ENCODE measurements around the gene DELE1. TPM values are rescaled to one million over a fixed set of nuclear protein-coding genes. Genes with fewer than 3 reads are reported as not detected.

Gene DELE1
- polyA plus RNA-seq, 2 donors, result 30.4 to 30.5 TPM

DNA sequence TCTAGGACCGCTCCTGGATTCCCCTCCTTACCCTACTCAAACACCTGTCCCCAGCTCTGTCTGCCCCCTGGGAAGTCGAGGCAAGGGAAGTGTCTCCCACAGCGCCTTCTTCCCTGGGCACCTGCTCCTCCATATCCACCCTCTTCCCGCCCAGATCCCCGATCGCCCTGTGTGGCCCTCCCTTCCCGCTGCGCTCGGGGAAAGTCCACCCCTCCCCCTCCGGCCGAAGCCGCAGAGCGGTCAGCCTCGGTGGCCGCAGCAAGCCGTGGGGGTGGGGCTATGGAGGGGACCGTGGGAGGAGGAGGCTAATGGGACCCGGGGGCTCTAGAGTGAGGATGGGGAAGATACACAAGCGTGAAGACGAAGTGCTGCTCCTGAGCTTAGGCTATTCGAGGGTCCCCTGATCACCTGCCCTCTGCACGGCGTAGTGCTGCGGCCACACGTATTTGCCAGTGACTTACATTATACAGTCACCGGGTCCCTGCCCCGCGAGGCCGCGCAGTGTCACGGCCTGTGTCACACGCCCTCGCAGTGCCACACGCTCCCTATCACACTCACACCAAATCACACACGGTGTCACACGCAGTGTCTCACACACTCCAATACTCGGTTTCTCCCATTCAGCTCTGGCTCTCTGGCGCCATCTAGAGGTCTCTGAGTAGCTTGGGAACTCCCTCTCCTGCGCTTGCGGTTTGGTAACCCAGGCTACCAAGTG lies 44.8 kb upstream of the DELE1 start:
- 0 to 1% methylated on average over 40 of the region's 40 CpGs for WGBS, 2 donors
- Histone ChIP-seq H3K4me3 (ENCODE audit: low read depth in 1 of 2, low read length in 2 of 2) (peak overlapping the region; percentile 48 to 78), H3K27me3 (ENCODE audit: control insufficient read depth in 1 of 2, insufficient read depth in 2 of 2, low read length in 2 of 2) (peaks cover 3 to 9% of the 10 kb centered on the region in 2 donors), H3K36me3 (ENCODE audit: control insufficient read depth in 2 of 2, insufficient read depth in 2 of 2, low read length in 1 of 2) (no peaks in the 10 kb centered on the region), H3K4me1 (ENCODE audit: control insufficient read depth in 2 of 2, insufficient read depth in 2 of 2, low read length in 1 of 2) (peaks cover 4 to 18% of the 10 kb centered on the region in 2 donors), H3K27ac (ENCODE audit: low read depth in 2 of 2, low read length in 1 of 2) (peak overlapping the region; percentile 82 to 90), H3K9me3 (ENCODE audit: control insufficient read depth in 2 of 2, insufficient read depth in 1 of 2, low read depth in 1 of 2, low read length in 1 of 2) (no peaks in the 10 kb centered on the region)

- Histone ChIP-seq H3K9me3 (ENCODE audit: control insufficient read depth in 2 of 2, insufficient read depth in 1 of 2, low read depth in 1 of 2, low read length in 1 of 2) (no peaks in the 10 kb centered on the region), H3K4me3 (ENCODE audit: low read depth in 1 of 2, low read length in 2 of 2) (no peak overlapping the region), H3K36me3 (ENCODE audit: control insufficient read depth in 2 of 2, insufficient read depth in 2 of 2, low read length in 1 of 2) (no peaks in the 10 kb centered on the region), H3K4me1 (ENCODE audit: control insufficient read depth in 2 of 2, insufficient read depth in 2 of 2, low read length in 1 of 2) (peaks cover 4 to 18% of the 10 kb centered on the region in 2 donors), H3K27me3 (ENCODE audit: control insufficient read depth in 1 of 2, insufficient read depth in 2 of 2, low read length in 2 of 2) (peaks cover 3 to 9% of the 10 kb centered on the region in 2 donors), H3K27ac (ENCODE audit: low read depth in 2 of 2, low read length in 1 of 2) (no peak overlapping the region)
- WGBS, 2 donors, result 0 to 2% methylated on average over 2 of the region's 2 CpGs
Observed at GRCh38 chr5:141879426-141879759, 44.3 kb upstream of the DELE1 start.

DNA sequence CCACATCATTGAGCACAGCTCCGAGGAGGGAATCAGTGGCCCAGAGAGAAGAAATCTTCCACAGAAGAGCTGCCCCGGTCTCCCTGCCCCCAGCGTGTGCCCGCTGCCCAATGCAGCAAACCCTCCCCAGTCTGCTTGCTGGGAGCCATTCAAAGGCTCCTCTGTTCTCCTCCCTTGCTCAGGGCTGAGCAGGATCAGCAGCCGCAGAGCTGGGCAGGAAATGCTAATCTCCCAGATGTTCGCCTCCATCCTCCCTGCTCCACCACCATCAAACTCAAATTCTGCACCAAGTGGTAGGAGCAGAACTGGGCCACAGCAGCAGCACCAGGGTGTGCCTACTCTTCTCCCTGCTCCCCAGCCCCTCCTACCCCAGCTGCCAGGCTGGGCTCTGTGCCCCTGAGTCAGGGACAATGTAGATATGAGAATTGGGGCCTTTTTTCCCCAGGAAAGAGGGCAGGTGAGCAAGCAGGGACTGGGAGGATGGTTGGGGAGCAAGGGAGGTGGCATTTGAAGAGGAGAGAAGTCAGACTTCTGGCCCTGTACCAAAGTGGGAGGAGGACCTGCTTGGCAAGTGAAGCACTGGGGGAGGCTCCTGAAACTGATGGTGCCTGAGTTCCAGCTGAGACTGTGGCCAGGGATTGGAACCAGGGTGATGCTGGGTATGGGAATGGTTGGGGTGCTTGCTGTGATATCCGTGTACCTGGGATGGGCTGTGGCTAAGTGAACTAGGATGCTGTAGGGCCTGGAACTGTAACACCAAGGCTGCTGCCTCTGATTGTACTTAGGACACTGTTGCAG lies 43.5 kb upstream of the DELE1 start:
- WGBS, 2 donors, result 43 to 51% methylated on average over 7 of the region's 7 CpGs

GRCh38 chr5:141880961-141881801 lies 42.5 kb upstream of the DELE1 start:
- no peaks in the 10 kb centered on the region for H3K9me3 ChIP-seq (ENCODE audit: control insufficient read depth in 2 of 2, insufficient read depth in 1 of 2, low read depth in 1 of 2, low read length in 1 of 2)
- no peaks in the 10 kb centered on the region for H3K36me3 ChIP-seq (ENCODE audit: control insufficient read depth in 2 of 2, insufficient read depth in 2 of 2, low read length in 1 of 2)
- WGBS, 2 donors, result 36 to 40% methylated on average over 8 of the region's 8 CpGs
- H3K4me1 ChIP-seq (ENCODE audit: control insufficient read depth in 2 of 2, insufficient read depth in 2 of 2, low read length in 1 of 2), result peaks cover 4 to 18% of the 10 kb centered on the region in 2 donors
- peaks cover 5 to 9% of the 10 kb centered on the region in 2 donors for H3K27me3 ChIP-seq (ENCODE audit: control insufficient read depth in 1 of 2, insufficient read depth in 2 of 2, low read length in 2 of 2)
- H3K4me3 ChIP-seq (ENCODE audit: low read depth in 1 of 2, low read length in 2 of 2), result no peak overlapping the region
- H3K27ac ChIP-seq (ENCODE audit: low read depth in 2 of 2, low read length in 1 of 2), result no peak overlapping the region

More for the DNA sequence above, 43.5 kb upstream of the DELE1 start:
- no peak overlapping the region for H3K4me3 ChIP-seq (ENCODE audit: low read depth in 1 of 2, low read length in 2 of 2)
- H3K27me3 ChIP-seq (ENCODE audit: control insufficient read depth in 1 of 2, insufficient read depth in 2 of 2, low read length in 2 of 2), result peaks cover 5 to 9% of the 10 kb centered on the region in 2 donors
- H3K9me3 ChIP-seq (ENCODE audit: control insufficient read depth in 2 of 2, insufficient read depth in 1 of 2, low read depth in 1 of 2, low read length in 1 of 2), result no peaks in the 10 kb centered on the region
- no peaks in the 10 kb centered on the region for H3K36me3 ChIP-seq (ENCODE audit: control insufficient read depth in 2 of 2, insufficient read depth in 2 of 2, low read length in 1 of 2)
- H3K4me1 ChIP-seq (ENCODE audit: control insufficient read depth in 2 of 2, insufficient read depth in 2 of 2, low read length in 1 of 2), result peaks cover 4 to 18% of the 10 kb centered on the region in 2 donors
- no peak overlapping the region for H3K27ac ChIP-seq (ENCODE audit: low read depth in 2 of 2, low read length in 1 of 2)

GRCh38 chr5:141881886-141882285 lies 41.8 kb upstream of the DELE1 start:
- Histone ChIP-seq H3K9me3 (ENCODE audit: control insufficient read depth in 2 of 2, insufficient read depth in 1 of 2, low read depth in 1 of 2, low read length in 1 of 2) (no peaks in the 10 kb centered on the region), H3K36me3 (ENCODE audit: control insufficient read depth in 2 of 2, insufficient read depth in 2 of 2, low read length in 1 of 2) (no peaks in the 10 kb centered on the region), H3K4me3 (ENCODE audit: low read depth in 1 of 2, low read length in 2 of 2) (no peak overlapping the region), H3K4me1 (ENCODE audit: control insufficient read depth in 2 of 2, insufficient read depth in 2 of 2, low read length in 1 of 2) (peaks cover 4 to 11% of the 10 kb centered on the region in 2 donors), H3K27me3 (ENCODE audit: control insufficient read depth in 1 of 2, insufficient read depth in 2 of 2, low read length in 2 of 2) (peaks cover 4 to 5% of the 10 kb centered on the region in 2 donors), H3K27ac (ENCODE audit: low read depth in 2 of 2, low read length in 1 of 2) (no peak overlapping the region)
- 23 to 28% methylated on average over 4 of the region's 4 CpGs for WGBS, 2 donors

DNA sequence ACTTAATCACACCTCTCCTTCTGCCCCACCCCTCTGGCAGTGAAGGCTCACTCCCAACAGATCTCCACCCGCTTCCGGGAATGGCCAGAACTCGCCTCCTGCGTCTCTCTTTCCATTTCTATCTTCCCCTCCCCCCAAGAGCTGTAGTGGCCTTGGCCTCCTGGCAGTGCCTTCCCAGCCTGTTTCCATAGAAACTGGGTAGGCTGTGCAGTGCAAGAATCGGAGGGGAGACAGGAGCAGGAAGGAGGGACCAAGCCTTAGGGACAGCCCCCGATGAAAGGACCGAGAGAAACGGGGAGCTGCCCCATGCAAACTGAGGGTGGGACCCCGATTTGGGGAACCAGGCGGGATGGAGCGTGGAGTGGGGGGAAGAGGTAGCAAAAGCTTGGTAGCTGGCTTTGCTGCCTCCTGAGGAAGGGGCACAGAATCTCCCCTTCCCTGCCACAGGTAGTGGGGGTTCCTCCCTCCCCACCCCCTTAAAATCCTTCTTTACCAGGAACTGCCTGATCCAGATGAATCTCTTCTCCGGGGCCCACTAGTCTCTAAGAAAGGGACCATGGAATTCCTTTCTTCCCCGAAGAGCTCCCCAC lies 41.0 kb upstream of the DELE1 start:
- H3K27ac ChIP-seq (ENCODE audit: low read depth in 2 of 2, low read length in 1 of 2), result no peak overlapping the region
- H3K4me3 ChIP-seq (ENCODE audit: low read depth in 1 of 2, low read length in 2 of 2), result no peak overlapping the region
- H3K27me3 ChIP-seq (ENCODE audit: control insufficient read depth in 1 of 2, insufficient read depth in 2 of 2, low read length in 2 of 2), result peaks cover 4 to 5% of the 10 kb centered on the region in 2 donors
- peaks cover 4 to 8% of the 10 kb centered on the region in 2 donors for H3K4me1 ChIP-seq (ENCODE audit: control insufficient read depth in 2 of 2, insufficient read depth in 2 of 2, low read length in 1 of 2)
- WGBS, 2 donors, result 14 to 15% methylated on average over 13 of the region's 13 CpGs
- H3K36me3 ChIP-seq (ENCODE audit: control insufficient read depth in 2 of 2, insufficient read depth in 2 of 2, low read length in 1 of 2), result no peaks in the 10 kb centered on the region
- no peaks in the 10 kb centered on the region for H3K9me3 ChIP-seq (ENCODE audit: control insufficient read depth in 2 of 2, insufficient read depth in 1 of 2, low read depth in 1 of 2, low read length in 1 of 2)

DNA sequence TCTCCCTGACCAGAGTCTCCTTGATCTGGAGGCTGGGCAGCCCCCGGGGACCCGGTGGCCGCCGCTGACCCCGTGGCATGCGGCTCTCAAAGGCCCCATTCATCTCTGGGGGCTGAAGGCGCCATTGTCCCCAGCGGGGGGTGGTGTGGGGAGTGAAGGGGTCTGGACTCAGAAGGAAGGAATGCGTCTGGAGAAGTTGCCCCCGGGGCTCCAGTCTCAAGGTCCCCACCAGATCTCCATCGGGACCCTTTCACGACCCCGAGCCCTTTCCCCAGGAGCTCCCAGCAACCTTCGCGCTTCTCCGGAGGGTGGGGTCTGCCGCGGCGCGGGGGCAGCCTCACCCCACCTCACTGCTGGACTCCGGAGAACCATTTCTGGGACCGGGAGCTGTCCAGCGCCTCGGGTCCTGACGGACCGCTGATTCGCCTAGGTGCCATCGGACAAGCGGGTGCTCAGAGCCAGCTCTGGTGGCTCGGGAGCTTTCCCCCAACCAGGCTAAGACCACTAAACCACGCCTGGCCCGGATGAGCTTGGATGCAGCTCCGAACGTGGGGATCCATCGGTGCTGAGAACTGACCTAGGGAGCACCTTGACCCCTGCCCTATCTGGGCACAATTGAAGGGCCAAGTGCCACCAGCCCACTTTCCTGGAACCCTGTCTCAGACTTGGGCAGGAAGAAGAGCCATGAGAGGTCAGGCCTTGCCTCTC lies 40.3 kb upstream of the DELE1 start:
- no peaks in the 10 kb centered on the region for H3K9me3 ChIP-seq (ENCODE audit: control insufficient read depth in 2 of 2, insufficient read depth in 1 of 2, low read depth in 1 of 2, low read length in 1 of 2)
- peaks cover 0 to 5% of the 10 kb centered on the region in 2 donors for H3K27me3 ChIP-seq (ENCODE audit: control insufficient read depth in 1 of 2, insufficient read depth in 2 of 2, low read length in 2 of 2)
- 4 to 7% methylated on average over 35 of the region's 35 CpGs for WGBS, 2 donors
- no peaks in the 10 kb centered on the region for H3K36me3 ChIP-seq (ENCODE audit: control insufficient read depth in 2 of 2, insufficient read depth in 2 of 2, low read length in 1 of 2)
- H3K4me3 ChIP-seq (ENCODE audit: low read depth in 1 of 2, low read length in 2 of 2), result no peak overlapping the region
- peaks cover 4 to 6% of the 10 kb centered on the region in 2 donors for H3K4me1 ChIP-seq (ENCODE audit: control insufficient read depth in 2 of 2, insufficient read depth in 2 of 2, low read length in 1 of 2)
- H3K27ac ChIP-seq (ENCODE audit: low read depth in 2 of 2, low read length in 1 of 2), result no peak overlapping the region

DNA sequence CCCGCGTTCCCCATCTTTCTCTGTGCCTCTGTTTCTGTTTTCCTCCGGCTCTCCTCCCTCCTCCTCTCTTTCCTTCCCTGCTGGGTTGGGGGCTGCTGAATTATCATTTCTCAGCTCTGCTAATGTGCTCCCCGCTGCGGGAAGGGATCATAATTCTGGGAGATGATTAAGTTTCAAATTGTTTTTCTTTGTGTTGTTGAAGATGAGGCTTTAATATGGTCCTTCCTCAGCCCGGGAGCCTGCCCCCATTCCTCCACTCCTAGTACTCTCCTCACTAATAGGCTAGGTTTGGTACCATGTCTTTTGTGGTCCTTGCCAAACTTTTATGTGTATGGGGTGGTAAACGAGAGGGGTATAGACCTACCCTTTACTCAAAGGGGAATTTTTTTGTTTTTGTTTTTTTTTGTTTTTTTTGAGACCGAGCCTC lies 39.8 kb upstream of the DELE1 start:
- Histone ChIP-seq H3K4me3 (ENCODE audit: low read depth in 1 of 2, low read length in 2 of 2) (no peak overlapping the region), H3K36me3 (ENCODE audit: control insufficient read depth in 2 of 2, insufficient read depth in 2 of 2, low read length in 1 of 2) (no peaks in the 10 kb centered on the region), H3K9me3 (ENCODE audit: control insufficient read depth in 2 of 2, insufficient read depth in 1 of 2, low read depth in 1 of 2, low read length in 1 of 2) (no peaks in the 10 kb centered on the region), H3K4me1 (ENCODE audit: control insufficient read depth in 2 of 2, insufficient read depth in 2 of 2, low read length in 1 of 2) (peaks cover 0 to 4% of the 10 kb centered on the region in 2 donors), H3K27me3 (ENCODE audit: control insufficient read depth in 1 of 2, insufficient read depth in 2 of 2, low read length in 2 of 2) (peaks cover 0 to 5% of the 10 kb centered on the region in 2 donors), H3K27ac (ENCODE audit: low read depth in 2 of 2, low read length in 1 of 2) (no peak overlapping the region)
- WGBS, 2 donors, result 36 to 40% methylated on average over 8 of the region's 8 CpGs

Measured in esophagus (tissue), 2 donors.